HEK293 (cell line): ENCODE results near the gene POLR3A.
A peak's percentile ranks its signal among the peaks of the same experiment; 100 is the strongest.

ENCODE experiments used
- ZFHX2 ChIP-seq: fragments of 450-650 bp; formaldehyde crosslinking; conservative IDR thresholded peaks from 2 replicates; pipeline ENCODE4 v1.5.1; 2016; ENCODE audit warnings: missing biosample characterization, missing genetic modification characterization
- ZNF169 ChIP-seq: fragments of 450-650 bp; formaldehyde crosslinking; IDR thresholded peaks from 2 replicates; pipeline ENCODE4 v1.5.1; 2016; ENCODE audit warnings: missing biosample characterization, missing genetic modification characterization
- ZNF391 ChIP-seq: fragments of 450-650 bp; formaldehyde crosslinking; IDR thresholded peaks from 2 replicates; pipeline ENCODE4 v1.5.1; 2016; ENCODE audit warnings: low read depth, missing biosample characterization, missing genetic modification characterization, borderline replicate concordance
- TF ChIP-seq, protein P1 (sequence below): fragments of 450-650 bp; formaldehyde crosslinking; IDR thresholded peaks from 2 replicates; pipeline ENCODE4 v1.5.1; 2016; ENCODE audit warnings: missing biosample characterization, missing genetic modification characterization

The POLR3A gene

DNA sequence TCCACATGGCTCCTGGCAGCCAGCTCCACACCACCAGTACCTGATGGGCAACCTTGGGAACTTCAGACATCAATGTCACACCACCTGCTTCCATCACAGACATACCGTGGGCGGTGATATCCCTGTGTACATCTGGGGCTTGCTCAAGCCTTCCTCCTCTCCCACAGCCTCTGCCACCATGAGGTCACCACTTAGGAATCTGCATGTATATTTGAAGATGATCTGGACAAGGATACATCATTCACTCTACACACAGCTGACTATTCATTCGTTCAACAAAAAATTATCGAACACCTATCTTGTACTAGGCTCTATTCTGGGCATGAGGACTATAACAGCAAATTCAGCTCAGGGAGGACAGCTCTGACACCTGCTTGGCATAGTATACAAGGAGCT lies 109.6 kb downstream of the POLR3A start (continued):
- TF ChIP-seq, protein P1, sequence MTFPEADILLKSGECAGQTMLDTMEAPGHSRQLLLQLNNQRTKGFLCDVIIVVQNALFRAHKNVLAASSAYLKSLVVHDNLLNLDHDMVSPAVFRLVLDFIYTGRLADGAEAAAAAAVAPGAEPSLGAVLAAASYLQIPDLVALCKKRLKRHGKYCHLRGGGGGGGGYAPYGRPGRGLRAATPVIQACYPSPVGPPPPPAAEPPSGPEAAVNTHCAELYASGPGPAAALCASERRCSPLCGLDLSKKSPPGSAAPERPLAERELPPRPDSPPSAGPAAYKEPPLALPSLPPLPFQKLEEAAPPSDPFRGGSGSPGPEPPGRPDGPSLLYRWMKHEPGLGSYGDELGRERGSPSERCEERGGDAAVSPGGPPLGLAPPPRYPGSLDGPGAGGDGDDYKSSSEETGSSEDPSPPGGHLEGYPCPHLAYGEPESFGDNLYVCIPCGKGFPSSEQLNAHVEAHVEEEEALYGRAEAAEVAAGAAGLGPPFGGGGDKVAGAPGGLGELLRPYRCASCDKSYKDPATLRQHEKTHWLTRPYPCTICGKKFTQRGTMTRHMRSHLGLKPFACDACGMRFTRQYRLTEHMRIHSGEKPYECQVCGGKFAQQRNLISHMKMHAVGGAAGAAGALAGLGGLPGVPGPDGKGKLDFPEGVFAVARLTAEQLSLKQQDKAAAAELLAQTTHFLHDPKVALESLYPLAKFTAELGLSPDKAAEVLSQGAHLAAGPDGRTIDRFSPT (tag by site-specific recombination) = 0 out of 2 replicates have a peak, but pooled peaks have one; percentile 31
- TF ChIP-seq ZNF169 (tag by site-specific recombination) (no peak), ZFHX2 (tag by site-specific recombination) (peak; percentile 74), ZNF391 (tag by site-specific recombination) (no peak)
